Activated naive CD4-positive, alpha-beta T cell treated with anti-CD3 and anti-CD28 coated beads for 36 hours (primary cell): ENCODE data around the gene GRID1. TPM values are rescaled to one million over a fixed set of nuclear protein-coding genes. Genes with fewer than 3 reads are reported as not detected.

Experiments
- CTCF ChIA-PET: fragments of 350-600 bp; sonication (Branson Sonifier 250); formaldehyde crosslinking; loops from one replicate; lab custom pipeline; 2021; ENCODE audit warnings: antibody characterized with exemption; lab: Charles Lee
- DNase-seq: peaks from one replicate; pipeline ENCODE4 v3.0.0-alpha.2; 2020
- H3K27ac Mint-ChIP-seq: one replicate; pipeline ENCODE4 v1.8.0; 2021; ENCODE audit warnings: mild to moderate bottlenecking, mixed read lengths
- H3K27me3 Mint-ChIP-seq: one replicate; pipeline ENCODE4 v1.8.0; 2021; ENCODE audit warnings: low read depth, mixed read lengths
- H3K36me3 Mint-ChIP-seq: one replicate; pipeline ENCODE4 v1.8.0; 2021; ENCODE audit warnings: low read depth, mixed read lengths
- H3K4me1 Mint-ChIP-seq: one replicate; pipeline ENCODE4 v1.8.0; 2021; ENCODE audit warnings: low read depth, mixed read lengths
- H3K4me3 Mint-ChIP-seq: one replicate; pipeline ENCODE4 v1.8.0; 2021; ENCODE audit warnings: mild to moderate bottlenecking, moderate library complexity, mixed read lengths
- H3K9me3 Mint-ChIP-seq: one replicate; pipeline ENCODE4 v1.8.0; 2021; ENCODE audit warnings: mixed read lengths
- intact Hi-C: fragments of 100-400 bp; cut with micrococcal nuclease; formaldehyde crosslinking; loops from one replicate; pipeline ENCODE4 v1.15.1; 2023
- total RNA-seq, 2 experiments: library from RNA; stranded (reverse); gene quantifications; one replicate each; pipeline ENCODE4 v1.2.3, GENCODE V29; 2021

The GRID1 gene
- total RNA-seq, 2 experiments from 2014 or later: not detected

DNA sequence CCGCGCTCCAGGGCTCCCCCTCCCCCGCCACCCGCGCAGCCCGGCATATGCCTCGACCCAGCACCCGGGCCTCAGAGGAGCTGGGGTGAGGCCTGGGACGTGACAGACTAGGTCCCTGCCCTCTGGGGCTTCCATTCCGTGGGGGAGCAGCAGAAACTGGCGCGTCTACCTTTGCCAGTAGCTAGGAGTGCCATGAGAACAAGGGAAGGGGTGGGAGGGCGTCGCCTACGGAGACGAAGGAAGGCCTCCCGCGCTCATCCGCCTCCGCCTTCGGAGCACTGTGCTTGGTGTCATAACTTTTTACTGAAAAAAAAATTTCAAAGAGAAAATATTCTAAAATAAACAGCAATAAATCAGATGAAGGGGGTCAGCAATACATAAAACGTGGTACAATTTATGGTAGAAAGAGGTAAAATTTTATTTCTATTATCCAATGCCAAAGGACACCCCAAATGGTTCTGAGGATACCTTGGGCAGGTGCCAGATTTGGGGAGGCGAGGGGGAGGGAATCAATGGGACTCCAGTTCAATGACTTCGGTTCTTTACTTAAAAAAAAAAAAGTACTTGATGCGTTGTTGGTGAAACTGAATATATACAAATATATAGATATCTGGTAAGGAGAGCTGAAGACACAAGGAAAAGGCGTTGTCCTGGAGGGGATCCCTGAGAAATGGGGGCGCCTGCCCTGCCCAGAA, 35.1 kb upstream of the GRID1 start:
- DNase-seq: peak; percentile 37
- H3K27ac Mint-ChIP-seq: peak overlapping the region; percentile 46
- H3K36me3 Mint-ChIP-seq: no peaks in the 10 kb centered on the region
- H3K4me1 Mint-ChIP-seq: peaks cover 15% of the 10 kb centered on the region
- H3K4me3 Mint-ChIP-seq: peak overlapping the region; percentile 87
- H3K9me3 Mint-ChIP-seq: no peaks in the 10 kb centered on the region
- intact Hi-C loops: loop anchor here (1.0 to 5.0 kb wide), 6 partner anchors 17 to 693 kb away; partner anchors contain the start of genes BMPR1A, GLUD1 and SHLD2
- CTCF ChIA-PET: interaction anchor here (0.7 to 4.7 kb wide), 6 partner anchors 11 to 306 kb away, joined by 4 to 55 read pairs (median 7); no protein-coding TSS in a partner anchor
- H3K27me3 Mint-ChIP-seq: no peaks in the 10 kb centered on the region

DNA sequence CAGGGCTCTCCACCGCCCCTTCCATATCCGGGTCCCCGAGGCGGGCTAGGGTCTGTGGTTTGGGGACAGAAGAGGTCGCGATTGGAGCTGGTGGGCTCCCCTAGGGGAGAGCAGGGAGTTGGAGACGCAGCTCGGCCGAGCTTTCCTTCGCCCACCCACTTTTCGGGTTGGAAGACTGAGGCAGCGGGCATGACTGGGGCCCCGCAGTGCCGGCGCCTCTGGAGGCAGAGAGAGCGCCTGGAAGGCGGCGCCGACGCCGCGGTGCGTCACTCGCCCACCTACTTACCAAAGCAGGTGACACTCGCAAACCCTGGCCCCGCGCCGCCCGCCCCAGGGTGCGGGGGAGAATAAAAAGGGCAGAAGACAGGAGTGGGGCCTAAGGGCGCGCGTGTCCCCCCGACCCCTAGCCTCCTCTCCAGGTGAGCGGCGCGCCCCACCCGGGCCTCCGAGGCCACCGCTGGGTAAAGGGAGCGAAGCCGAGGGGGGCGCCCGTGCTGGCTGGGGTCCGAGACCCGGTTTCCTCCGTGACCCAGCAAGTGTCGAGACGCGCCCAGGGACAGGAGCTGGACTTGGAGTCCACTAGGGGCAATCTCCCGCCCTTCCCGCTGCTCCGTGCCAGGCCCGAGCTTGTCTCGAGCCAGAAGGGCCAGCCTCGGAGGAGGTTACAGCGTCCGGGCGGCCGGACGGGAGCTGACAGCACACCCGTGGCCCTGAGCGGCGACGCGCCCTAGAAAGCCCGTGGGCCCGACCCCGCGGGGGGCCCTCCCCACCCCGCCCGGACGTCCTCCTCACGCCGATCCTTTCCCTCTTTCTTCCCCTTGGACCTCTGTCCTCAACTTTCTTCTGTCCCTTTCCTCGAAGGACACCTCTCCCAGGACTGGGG, 34.4 kb upstream of the GRID1 start:
- no peaks in the 10 kb centered on the region for H3K27me3 Mint-ChIP-seq
- peak overlapping the region; percentile 87 for H3K4me3 Mint-ChIP-seq
- peak overlapping the region; percentile 87 for H3K27ac Mint-ChIP-seq
- CTCF ChIA-PET: interaction anchor here (0.7 to 4.7 kb wide), 22 partner anchors 8 to 344 kb away, joined by 3 to 56 read pairs (median 4); partner anchors contain the start of gene WAPL
- H3K4me1 Mint-ChIP-seq: peaks cover 15% of the 10 kb centered on the region
- no peaks in the 10 kb centered on the region for H3K36me3 Mint-ChIP-seq
- H3K9me3 Mint-ChIP-seq: no peaks in the 10 kb centered on the region
- intact Hi-C loops: loop anchor here (1.0 to 5.0 kb wide), 12 partner anchors 12 to 694 kb away; partner anchors contain the start of genes BMPR1A, GLUD1, SHLD2 and WAPL
- DNase-seq: peak; percentile 79

DNA sequence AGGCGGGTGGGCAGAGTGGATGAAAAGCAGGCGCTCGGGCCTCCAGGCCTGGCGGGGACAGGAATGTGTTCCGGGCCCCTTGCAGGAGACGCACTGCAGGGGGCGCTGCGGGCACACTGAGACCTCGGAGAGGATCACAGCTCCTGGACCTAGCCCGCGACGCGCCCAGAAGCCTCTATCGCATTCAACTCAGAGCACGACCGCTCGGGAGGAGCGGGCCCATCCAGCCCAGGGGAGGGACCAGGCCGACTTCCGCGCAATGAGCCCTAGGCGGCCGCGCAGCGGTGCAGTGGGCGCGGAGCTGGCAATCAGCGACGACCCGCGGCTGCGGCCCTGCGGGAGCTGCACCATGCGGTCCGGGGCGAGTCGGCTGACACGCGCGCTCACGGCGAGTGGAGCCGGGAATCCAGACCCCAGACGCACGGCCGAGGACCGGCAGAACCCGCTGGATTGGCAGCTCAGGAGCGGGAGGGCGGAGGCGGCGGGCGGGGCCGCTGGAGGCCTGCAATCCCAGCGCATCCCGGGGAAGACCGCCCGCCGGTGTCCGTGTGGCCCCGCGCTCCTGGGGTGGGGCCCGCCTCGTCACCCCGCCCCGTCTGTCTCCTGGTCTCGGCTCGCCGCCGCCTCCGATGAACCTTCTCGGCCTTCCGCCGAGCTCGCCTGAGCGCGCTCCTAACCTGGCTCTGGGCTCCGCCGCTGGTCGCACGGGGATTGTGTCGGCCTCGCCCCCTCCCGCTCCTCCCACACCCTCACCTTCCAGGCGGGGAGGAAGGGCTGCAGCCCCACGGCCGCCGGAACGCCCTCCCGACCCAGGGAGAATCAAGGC, 33.5 kb upstream of the GRID1 start:
- H3K4me3 Mint-ChIP-seq: peak overlapping the region; percentile 87
- intact Hi-C loops: loop anchor here (1.0 to 5.0 kb wide), 13 partner anchors 11 to 695 kb away; partner anchors contain the start of genes BMPR1A, GLUD1, SHLD2 and WAPL
- DNase-seq: peak; percentile 98
- H3K4me1 Mint-ChIP-seq: peaks cover 15% of the 10 kb centered on the region
- H3K9me3 Mint-ChIP-seq: no peaks in the 10 kb centered on the region
- CTCF ChIA-PET: interaction anchor here (0.5 to 4.7 kb wide), 33 partner anchors 9 to 1899 kb away, joined by 3 to 56 read pairs (median 4); partner anchors contain the start of gene WAPL
- no peaks in the 10 kb centered on the region for H3K36me3 Mint-ChIP-seq
- H3K27ac Mint-ChIP-seq: peak overlapping the region; percentile 87
- no peaks in the 10 kb centered on the region for H3K27me3 Mint-ChIP-seq

DNA sequence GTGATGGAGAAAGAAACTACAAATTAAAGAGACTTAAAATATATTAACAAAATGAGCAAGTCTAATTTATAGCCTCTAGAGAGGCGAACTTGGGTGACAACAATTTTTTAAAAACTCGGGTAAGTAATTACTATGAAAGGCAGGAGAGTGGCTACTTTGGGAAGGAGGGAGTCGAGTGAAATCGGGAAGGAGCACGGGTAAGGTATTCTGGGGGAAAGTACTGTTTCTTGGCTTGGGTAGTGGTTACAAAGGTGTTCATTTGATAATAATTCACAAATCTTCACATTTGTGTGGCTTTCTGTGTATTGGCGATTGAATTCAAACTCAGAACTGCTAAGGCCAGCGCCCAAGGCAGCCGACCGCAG, 32.9 kb upstream of the GRID1 start:
- intact Hi-C loops: loop anchor here (1.0 to 5.0 kb wide), 2 partner anchors 245 to 498 kb away; no protein-coding TSS in a partner anchor
- Mint-ChIP-seq H3K9me3 (no peaks in the 10 kb centered on the region), H3K4me1 (peaks cover 15% of the 10 kb centered on the region), H3K27me3 (no peaks in the 10 kb centered on the region), H3K4me3 (peak overlapping the region; percentile 87), H3K27ac (peak overlapping the region; percentile 71), H3K36me3 (no peaks in the 10 kb centered on the region)
- no peak for DNase-seq
- CTCF ChIA-PET: interaction anchor here (0.6 to 4.7 kb wide), 18 partner anchors 8 to 1899 kb away, joined by 3 to 56 read pairs (median 4); partner anchors contain the start of gene WAPL

DNA sequence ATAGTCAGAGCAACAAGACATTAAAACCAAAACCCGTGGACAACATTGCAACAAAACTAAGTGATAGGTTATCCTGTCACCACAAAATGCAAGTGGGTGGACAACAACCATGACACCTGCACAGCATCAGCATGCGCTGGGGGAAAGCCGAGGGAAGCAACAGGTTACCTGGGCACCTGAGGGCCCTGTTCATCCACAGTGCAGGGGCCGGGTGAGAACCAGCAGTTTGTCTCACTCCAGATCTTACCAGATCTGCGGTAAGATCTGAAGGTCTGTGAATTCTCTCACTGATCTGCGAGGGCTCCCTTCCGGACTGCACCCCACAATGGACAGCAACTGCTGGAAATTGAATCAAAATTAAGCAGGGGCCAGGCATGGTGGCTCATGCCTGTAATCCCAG, 30.5 kb upstream of the GRID1 start:
- CTCF ChIA-PET: interaction anchor here (1.0 to 2.0 kb wide), 2 partner anchors 145 to 188 kb away, joined by 3 to 8 read pairs; no protein-coding TSS in a partner anchor

DNA sequence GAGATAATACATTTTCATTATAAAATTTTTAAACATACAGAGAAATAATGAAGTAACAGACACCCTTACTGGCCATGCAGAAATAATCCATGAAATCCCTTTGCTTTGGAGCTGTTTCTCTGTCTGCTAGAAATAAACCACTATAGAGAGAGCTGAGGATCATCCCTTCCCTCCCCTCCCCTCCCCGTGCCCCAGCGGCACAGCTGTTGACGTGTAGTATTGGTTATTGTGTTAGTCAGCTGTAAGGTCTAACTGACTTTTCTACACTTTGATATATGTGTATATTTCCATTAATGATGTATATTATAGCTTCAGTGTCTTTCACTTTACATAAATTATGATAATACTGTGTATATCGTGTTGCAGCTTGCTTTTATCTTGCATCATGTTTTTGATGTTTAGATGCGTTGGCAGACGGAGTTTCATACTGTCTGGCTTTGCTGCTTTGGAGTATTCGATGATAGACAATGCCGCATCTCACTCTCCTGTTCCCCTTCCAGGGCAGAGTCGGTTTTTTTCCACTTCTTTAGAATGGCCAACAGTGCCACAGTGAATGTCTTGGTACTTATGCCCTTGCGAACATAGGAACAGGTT, 27.4 kb upstream of the GRID1 start:
- CTCF ChIA-PET: interaction anchor here (0.6 to 3.0 kb wide), 3 partner anchors 8 to 1062 kb away, joined by 3 to 12 read pairs (median 5); no protein-coding TSS in a partner anchor

More for the DNA sequence above, 30.5 kb upstream of the GRID1 start:
- Mint-ChIP-seq H3K27me3 (no peaks in the 10 kb centered on the region), H3K9me3 (no peaks in the 10 kb centered on the region), H3K4me3 (no peak overlapping the region), H3K27ac (no peak overlapping the region), H3K4me1 (peaks cover 17% of the 10 kb centered on the region), H3K36me3 (no peaks in the 10 kb centered on the region)
- DNase-seq: no peak
- intact Hi-C loops: loop anchor here (5.0 kb wide), 1 partner anchor 500 kb away; no protein-coding TSS in a partner anchor

DNA sequence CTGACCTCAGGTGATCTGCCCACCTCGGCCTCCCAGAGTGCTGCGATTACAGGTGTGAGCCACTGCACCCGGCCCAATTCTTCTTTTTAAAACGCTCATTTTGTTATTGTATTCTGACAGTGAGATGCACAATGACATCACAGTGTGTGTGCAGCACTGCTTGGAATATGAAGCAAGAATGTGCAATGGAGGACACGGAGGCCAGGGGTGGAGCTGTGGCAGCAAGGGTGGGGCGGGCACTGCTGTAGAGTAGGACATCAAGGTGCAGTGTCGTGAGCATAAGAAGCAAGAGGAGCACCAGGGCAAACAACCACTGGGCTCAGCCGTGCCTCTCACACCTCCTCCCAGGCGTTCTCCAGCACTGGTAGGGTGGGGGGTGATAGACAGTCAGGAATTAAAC, 26.8 kb upstream of the GRID1 start:
- Mint-ChIP-seq H3K27me3 (peaks cover 13% of the 10 kb centered on the region), H3K9me3 (no peaks in the 10 kb centered on the region), H3K36me3 (no peaks in the 10 kb centered on the region), H3K4me3 (no peak overlapping the region), H3K27ac (no peak overlapping the region), H3K4me1 (peaks cover 7% of the 10 kb centered on the region)
- CTCF ChIA-PET: interaction anchor here (0.6 to 3.0 kb wide), 3 partner anchors 8 to 1061 kb away, joined by 3 to 12 read pairs (median 5); no protein-coding TSS in a partner anchor
- no peak for DNase-seq
- intact Hi-C loops: no loop called here

More for the DNA sequence above, 27.4 kb upstream of the GRID1 start:
- intact Hi-C loops: no loop called here
- Mint-ChIP-seq H3K27me3 (peaks cover 11% of the 10 kb centered on the region), H3K4me3 (no peak overlapping the region), H3K4me1 (peaks cover 7% of the 10 kb centered on the region), H3K27ac (no peak overlapping the region), H3K9me3 (no peaks in the 10 kb centered on the region), H3K36me3 (no peaks in the 10 kb centered on the region)
- DNase-seq: peak; percentile 43

DNA sequence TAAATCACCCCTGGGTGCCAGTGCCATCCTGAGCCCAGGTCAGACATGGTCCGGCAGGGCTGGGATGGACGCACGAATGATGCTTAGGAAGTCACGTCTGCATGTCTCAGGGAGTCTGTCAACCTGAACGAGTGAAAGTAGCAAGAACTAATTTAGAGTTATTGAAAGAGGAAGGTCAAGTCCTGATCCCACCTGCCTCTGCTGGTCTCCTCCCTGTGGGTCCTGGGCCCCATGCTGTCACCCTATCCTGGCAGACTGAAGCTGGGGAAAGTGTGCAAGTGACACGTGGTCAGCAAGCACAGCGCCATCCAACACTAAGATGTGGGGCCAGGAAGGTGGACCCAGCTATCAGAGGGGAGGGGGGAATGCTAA, 26.1 kb upstream of the GRID1 start:
- Mint-ChIP-seq H3K9me3 (no peaks in the 10 kb centered on the region), H3K4me1 (peaks cover 7% of the 10 kb centered on the region), H3K27me3 (peaks cover 18% of the 10 kb centered on the region), H3K27ac (no peak overlapping the region), H3K36me3 (no peaks in the 10 kb centered on the region), H3K4me3 (no peak overlapping the region)
- intact Hi-C loops: no loop called here
- CTCF ChIA-PET: interaction anchor here (3.0 kb wide), 1 partner anchor 191 kb away, joined by 12 read pairs; no protein-coding TSS in a partner anchor
- no peak for DNase-seq

DNA sequence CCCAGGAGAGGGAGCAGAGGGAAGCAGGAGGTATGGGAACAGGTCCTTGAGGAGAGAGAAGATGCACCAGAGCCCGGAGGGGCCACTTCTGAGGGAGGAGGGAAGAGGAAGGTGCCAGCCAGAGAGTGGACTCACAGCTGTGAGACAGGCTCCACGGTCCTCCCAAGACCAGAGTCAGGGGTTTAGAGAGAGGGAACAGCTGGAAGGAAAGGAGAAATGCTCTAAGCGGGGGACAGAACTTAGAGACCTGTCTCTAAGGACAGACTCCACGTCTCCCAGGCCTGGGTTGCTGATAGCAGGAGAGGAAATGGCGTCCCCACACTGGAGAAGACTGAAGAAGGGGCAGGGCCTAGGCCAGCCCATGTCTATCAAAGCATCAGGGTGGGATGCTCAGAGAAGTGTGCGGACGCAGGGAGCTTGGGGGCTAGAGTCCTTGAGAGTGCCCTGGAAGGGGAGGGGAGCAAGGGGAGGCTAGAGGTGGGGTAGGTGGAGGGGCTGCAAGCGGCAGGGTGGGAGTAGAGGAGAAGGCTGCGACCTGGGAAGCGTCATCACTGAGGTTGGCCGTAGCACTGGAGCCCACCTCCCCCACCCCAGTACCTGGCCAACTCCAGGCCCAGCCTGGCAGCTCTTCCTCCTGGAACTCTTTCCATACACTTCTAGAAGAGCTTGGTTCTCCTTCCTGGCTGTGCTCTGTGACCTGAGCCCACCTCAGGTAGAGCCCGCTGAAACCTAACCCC, 25.6 kb upstream of the GRID1 start:
- peaks cover 24% of the 10 kb centered on the region for H3K27me3 Mint-ChIP-seq
- intact Hi-C loops: no loop called here
- DNase-seq: no peak
- H3K9me3 Mint-ChIP-seq: no peaks in the 10 kb centered on the region
- H3K27ac Mint-ChIP-seq: no peak overlapping the region
- no peak overlapping the region for H3K4me3 Mint-ChIP-seq
- peaks cover 7% of the 10 kb centered on the region for H3K4me1 Mint-ChIP-seq
- CTCF ChIA-PET: interaction anchor here (0.9 to 3.0 kb wide), 2 partner anchors 8 to 192 kb away, joined by 4 to 12 read pairs; no protein-coding TSS in a partner anchor
- H3K36me3 Mint-ChIP-seq: no peaks in the 10 kb centered on the region

DNA sequence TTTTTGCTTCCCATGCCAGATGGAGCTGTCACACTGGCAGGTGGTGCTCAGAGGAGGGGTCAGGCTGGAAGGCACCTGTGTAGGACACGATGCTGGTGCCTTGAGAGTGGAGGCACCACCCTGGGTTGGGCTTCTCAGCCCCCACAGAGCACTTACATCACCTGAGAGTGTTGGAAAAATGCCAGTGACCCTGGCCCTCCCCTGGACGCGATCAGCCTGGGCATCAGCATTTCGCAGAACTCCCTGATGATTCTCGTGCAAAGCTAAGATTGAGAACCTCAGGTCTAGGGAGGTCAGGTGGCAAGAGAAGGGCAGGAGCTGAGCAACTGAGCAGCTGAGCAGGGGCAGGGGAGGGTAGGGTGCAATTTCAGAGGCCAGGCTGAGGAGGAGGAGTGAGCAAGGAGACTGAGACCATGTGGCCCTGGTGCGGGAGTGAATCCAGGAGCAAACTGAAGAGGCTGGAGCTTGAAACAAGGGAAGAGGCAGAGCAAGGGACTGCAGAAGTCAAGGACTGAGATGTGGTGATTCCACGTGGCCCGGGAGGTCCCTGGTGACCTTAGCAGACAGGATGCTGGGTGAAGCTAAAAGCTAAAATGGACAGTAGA, 24.7 kb upstream of the GRID1 start:
- H3K27ac Mint-ChIP-seq: no peak overlapping the region
- CTCF ChIA-PET: interaction anchor here (0.6 to 3.0 kb wide), 4 partner anchors 9 to 193 kb away, joined by 3 to 12 read pairs (median 4); no protein-coding TSS in a partner anchor
- peaks cover 25% of the 10 kb centered on the region for H3K27me3 Mint-ChIP-seq
- H3K9me3 Mint-ChIP-seq: no peaks in the 10 kb centered on the region
- no peak overlapping the region for H3K4me3 Mint-ChIP-seq
- peaks cover 7% of the 10 kb centered on the region for H3K4me1 Mint-ChIP-seq
- no peaks in the 10 kb centered on the region for H3K36me3 Mint-ChIP-seq
- no peak for DNase-seq
- intact Hi-C loops: no loop called here
